Progenitor cell of endocrine pancreas (in vitro differentiated cells): Measurements from ENCODE around the gene GLUL. TPM values are rescaled to one million over a fixed set of nuclear protein-coding genes. Genes with fewer than 3 reads are reported as not detected.

Source experiments
- DNase-seq: peaks from one replicate; pipeline ENCODE4 v3.0.0; 2021; ENCODE audit warnings: low spot score; ENCODE audit not compliant: unreplicated experiment
- H3K27ac Mint-ChIP-seq: 2 replicates; pipeline ENCODE4 v1.8.0; 2021; ENCODE audit warnings: mild to moderate bottlenecking, moderate library complexity, mixed read lengths
- H3K27me3 Mint-ChIP-seq: 2 replicates; pipeline ENCODE4 v1.8.0; 2021; ENCODE audit warnings: mixed read lengths
- H3K36me3 Mint-ChIP-seq: 2 replicates; pipeline ENCODE4 v1.8.0; 2022; ENCODE audit warnings: mixed read lengths; ENCODE audit not compliant: insufficient read depth
- H3K4me1 Mint-ChIP-seq: 2 replicates; pipeline ENCODE4 v1.8.0; 2021; ENCODE audit warnings: low read depth, mixed read lengths
- H3K4me3 Mint-ChIP-seq: 2 replicates; pipeline ENCODE4 v1.8.0; 2021; ENCODE audit warnings: low read depth, mild to moderate bottlenecking, moderate library complexity, mixed read lengths
- H3K9me3 Mint-ChIP-seq: 2 replicates; pipeline ENCODE4 v1.8.0; 2021; ENCODE audit warnings: low read depth, mixed read lengths
- CTCF ChIP-seq: fragments of 200-600 bp; sonication (generic); IDR thresholded peaks from one replicate; pipeline ENCODE4 v1.5.0; 2021; ENCODE audit warnings: antibody characterized with exemption, mild to moderate bottlenecking; ENCODE audit not compliant: unreplicated experiment
- total RNA-seq: library from RNA; stranded (reverse); gene quantifications from 2 replicates; pipeline ENCODE4 v1.2.1, GENCODE V29; 2021

The GLUL gene
- total RNA-seq, 1 donor from 2014 or later, result 734 TPM

- no peak overlapping the region for H3K4me3 Mint-ChIP-seq
These were observed 19.2 kb upstream of the GLUL start for GRCh38 chr1:182410620-182411273.

GRCh38 chr1:182410138-182410537 is 18.5 kb upstream of the GLUL start:
- no peak for TF ChIP-seq CTCF
- H3K9me3 Mint-ChIP-seq, result peaks cover 6% of the 10 kb centered on the region
- H3K4me3 Mint-ChIP-seq, result no peak overlapping the region
- no peak for DNase-seq
- peaks cover 6% of the 10 kb centered on the region for H3K27me3 Mint-ChIP-seq
- peaks cover 6% of the 10 kb centered on the region for H3K4me1 Mint-ChIP-seq
- H3K36me3 Mint-ChIP-seq, result peaks cover 4% of the 10 kb centered on the region
- no peak overlapping the region for H3K27ac Mint-ChIP-seq

More at GRCh38 chr1:182410620-182411273, 19.2 kb upstream of the GLUL start:
- Mint-ChIP-seq H3K9me3 (peaks cover under 1% of the 10 kb centered on the region), H3K36me3 (no peaks in the 10 kb centered on the region), H3K27ac (no peak overlapping the region), H3K27me3 (peaks cover 9% of the 10 kb centered on the region), H3K4me1 (peaks cover 6% of the 10 kb centered on the region)
- TF ChIP-seq CTCF, result no peak
- no peak for DNase-seq

GRCh38 chr1:182408435-182409075 is 17.0 kb upstream of the GLUL start:
- Mint-ChIP-seq H3K27ac (no peak overlapping the region), H3K27me3 (no peaks in the 10 kb centered on the region), H3K4me3 (no peak overlapping the region), H3K9me3 (peaks cover 10% of the 10 kb centered on the region), H3K4me1 (peaks cover 6% of the 10 kb centered on the region), H3K36me3 (peaks cover 4% of the 10 kb centered on the region)
- no peak for DNase-seq
- peak; percentile 15 for TF ChIP-seq CTCF

GRCh38 chr1:182407724-182408123 is 16.1 kb upstream of the GLUL start:
- Mint-ChIP-seq H3K4me1 (peaks cover 6% of the 10 kb centered on the region), H3K27ac (no peak overlapping the region), H3K27me3 (no peaks in the 10 kb centered on the region), H3K9me3 (peaks cover 10% of the 10 kb centered on the region), H3K4me3 (no peak overlapping the region), H3K36me3 (peaks cover 4% of the 10 kb centered on the region)
- TF ChIP-seq CTCF, result no peak
- no peak for DNase-seq

- TF ChIP-seq CTCF, result no peak
- DNase-seq, result no peak
- Mint-ChIP-seq H3K4me3 (no peak overlapping the region), H3K27ac (no peak overlapping the region), H3K36me3 (peaks cover 4% of the 10 kb centered on the region), H3K27me3 (no peaks in the 10 kb centered on the region), H3K4me1 (peaks cover 6% of the 10 kb centered on the region), H3K9me3 (peaks cover 10% of the 10 kb centered on the region)
These were observed 14.4 kb upstream of the GLUL start for GRCh38 chr1:182406012-182406411.
